ENCODE measurements around the gene KLF15. TPM values are rescaled to one million over a fixed set of nuclear protein-coding genes. Genes with fewer than 3 reads are reported as not detected.

The KLF15 gene
- total and polyA plus RNA-seq, 2 of the 8 experiments (the other 6 are each of a cell fraction or from before 2014, with no cell fraction given), result 15.7 to 19.5 TPM

DNA sequence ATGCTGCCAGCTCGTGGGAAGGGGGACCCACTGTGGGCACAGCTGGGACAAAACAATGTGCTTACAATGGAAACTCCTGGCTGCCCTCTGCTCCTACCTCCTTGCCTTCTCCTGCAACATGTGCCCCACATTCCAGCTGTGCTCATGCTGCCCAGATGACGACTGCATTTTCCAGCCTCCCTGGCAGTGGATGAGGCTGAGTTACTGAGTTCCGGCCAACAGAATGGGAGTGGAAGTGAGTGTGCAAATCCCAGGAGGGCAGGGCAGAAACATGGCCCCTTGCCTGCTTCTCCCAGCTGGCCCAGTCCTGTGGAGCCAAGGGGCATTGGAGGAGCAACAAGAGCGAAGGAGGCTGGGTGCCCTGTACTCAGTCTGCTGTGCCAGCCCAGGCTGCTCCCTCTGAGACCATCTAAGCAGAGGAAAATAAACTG is 17.1 kb downstream of the KLF15 start (continued):
- TF ChIP-seq, protein P1, sequence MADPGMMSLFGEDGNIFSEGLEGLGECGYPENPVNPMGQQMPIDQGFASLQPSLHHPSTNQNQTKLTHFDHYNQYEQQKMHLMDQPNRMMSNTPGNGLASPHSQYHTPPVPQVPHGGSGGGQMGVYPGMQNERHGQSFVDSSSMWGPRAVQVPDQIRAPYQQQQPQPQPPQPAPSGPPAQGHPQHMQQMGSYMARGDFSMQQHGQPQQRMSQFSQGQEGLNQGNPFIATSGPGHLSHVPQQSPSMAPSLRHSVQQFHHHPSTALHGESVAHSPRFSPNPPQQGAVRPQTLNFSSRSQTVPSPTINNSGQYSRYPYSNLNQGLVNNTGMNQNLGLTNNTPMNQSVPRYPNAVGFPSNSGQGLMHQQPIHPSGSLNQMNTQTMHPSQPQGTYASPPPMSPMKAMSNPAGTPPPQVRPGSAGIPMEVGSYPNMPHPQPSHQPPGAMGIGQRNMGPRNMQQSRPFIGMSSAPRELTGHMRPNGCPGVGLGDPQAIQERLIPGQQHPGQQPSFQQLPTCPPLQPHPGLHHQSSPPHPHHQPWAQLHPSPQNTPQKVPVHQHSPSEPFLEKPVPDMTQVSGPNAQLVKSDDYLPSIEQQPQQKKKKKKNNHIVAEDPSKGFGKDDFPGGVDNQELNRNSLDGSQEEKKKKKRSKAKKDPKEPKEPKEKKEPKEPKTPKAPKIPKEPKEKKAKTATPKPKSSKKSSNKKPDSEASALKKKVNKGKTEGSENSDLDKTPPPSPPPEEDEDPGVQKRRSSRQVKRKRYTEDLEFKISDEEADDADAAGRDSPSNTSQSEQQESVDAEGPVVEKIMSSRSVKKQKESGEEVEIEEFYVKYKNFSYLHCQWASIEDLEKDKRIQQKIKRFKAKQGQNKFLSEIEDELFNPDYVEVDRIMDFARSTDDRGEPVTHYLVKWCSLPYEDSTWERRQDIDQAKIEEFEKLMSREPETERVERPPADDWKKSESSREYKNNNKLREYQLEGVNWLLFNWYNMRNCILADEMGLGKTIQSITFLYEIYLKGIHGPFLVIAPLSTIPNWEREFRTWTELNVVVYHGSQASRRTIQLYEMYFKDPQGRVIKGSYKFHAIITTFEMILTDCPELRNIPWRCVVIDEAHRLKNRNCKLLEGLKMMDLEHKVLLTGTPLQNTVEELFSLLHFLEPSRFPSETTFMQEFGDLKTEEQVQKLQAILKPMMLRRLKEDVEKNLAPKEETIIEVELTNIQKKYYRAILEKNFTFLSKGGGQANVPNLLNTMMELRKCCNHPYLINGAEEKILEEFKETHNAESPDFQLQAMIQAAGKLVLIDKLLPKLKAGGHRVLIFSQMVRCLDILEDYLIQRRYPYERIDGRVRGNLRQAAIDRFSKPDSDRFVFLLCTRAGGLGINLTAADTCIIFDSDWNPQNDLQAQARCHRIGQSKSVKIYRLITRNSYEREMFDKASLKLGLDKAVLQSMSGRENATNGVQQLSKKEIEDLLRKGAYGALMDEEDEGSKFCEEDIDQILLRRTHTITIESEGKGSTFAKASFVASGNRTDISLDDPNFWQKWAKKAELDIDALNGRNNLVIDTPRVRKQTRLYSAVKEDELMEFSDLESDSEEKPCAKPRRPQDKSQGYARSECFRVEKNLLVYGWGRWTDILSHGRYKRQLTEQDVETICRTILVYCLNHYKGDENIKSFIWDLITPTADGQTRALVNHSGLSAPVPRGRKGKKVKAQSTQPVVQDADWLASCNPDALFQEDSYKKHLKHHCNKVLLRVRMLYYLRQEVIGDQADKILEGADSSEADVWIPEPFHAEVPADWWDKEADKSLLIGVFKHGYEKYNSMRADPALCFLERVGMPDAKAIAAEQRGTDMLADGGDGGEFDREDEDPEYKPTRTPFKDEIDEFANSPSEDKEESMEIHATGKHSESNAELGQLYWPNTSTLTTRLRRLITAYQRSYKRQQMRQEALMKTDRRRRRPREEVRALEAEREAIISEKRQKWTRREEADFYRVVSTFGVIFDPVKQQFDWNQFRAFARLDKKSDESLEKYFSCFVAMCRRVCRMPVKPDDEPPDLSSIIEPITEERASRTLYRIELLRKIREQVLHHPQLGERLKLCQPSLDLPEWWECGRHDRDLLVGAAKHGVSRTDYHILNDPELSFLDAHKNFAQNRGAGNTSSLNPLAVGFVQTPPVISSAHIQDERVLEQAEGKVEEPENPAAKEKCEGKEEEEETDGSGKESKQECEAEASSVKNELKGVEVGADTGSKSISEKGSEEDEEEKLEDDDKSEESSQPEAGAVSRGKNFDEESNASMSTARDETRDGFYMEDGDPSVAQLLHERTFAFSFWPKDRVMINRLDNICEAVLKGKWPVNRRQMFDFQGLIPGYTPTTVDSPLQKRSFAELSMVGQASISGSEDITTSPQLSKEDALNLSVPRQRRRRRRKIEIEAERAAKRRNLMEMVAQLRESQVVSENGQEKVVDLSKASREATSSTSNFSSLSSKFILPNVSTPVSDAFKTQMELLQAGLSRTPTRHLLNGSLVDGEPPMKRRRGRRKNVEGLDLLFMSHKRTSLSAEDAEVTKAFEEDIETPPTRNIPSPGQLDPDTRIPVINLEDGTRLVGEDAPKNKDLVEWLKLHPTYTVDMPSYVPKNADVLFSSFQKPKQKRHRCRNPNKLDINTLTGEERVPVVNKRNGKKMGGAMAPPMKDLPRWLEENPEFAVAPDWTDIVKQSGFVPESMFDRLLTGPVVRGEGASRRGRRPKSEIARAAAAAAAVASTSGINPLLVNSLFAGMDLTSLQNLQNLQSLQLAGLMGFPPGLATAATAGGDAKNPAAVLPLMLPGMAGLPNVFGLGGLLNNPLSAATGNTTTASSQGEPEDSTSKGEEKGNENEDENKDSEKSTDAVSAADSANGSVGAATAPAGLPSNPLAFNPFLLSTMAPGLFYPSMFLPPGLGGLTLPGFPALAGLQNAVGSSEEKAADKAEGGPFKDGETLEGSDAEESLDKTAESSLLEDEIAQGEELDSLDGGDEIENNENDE (IDR thresholded peaks at IDR 0.05; ENCODE audit: insufficient replicate concordance, low read length), result no peak
- no peak for TF ChIP-seq NRF1 (IDR thresholded peaks at IDR 0.05; ENCODE audit: low read depth, low read length)
- TF ChIP-seq BRCA1 (IDR thresholded peaks at IDR 0.05; ENCODE audit: low read depth, low read length), result no peak

Data from H1 (cell line).